Smooth muscle cell (in vitro differentiated cells): ENCODE results near the gene ACSF3. TPM values are rescaled to one million over a fixed set of nuclear protein-coding genes. Genes with fewer than 3 reads are reported as not detected.

Experiments
- DNase-seq: peaks from one replicate; lab custom pipeline; 2025; ENCODE audit not compliant: unreplicated experiment; lab: John Stamatoyannopoulos, UW
- H2AFZ ChIP-seq: fragments of 200-600 bp; sonication (generic); 2 replicates; pipeline ENCODE4 v1.6.0; 2016; ENCODE audit warnings: antibody characterized with exemption, low read depth, mild to moderate bottlenecking
- H3F3A ChIP-seq: fragments of 200-600 bp; sonication (generic); 2 replicates; pipeline ENCODE4 v1.6.0; 2017; ENCODE audit warnings: antibody characterized with exemption, low read depth
- H3K27ac ChIP-seq: fragments of 200-600 bp; sonication (generic); 2 replicates; pipeline ENCODE4 v1.5.1; 2016; ENCODE audit warnings: low read depth, mild to moderate bottlenecking
- H3K27me3 ChIP-seq: fragments of 200-600 bp; sonication (generic); 2 replicates; pipeline ENCODE4 v1.6.1; 2016; ENCODE audit warnings: low read depth, mild to moderate bottlenecking
- H3K36me3 ChIP-seq: fragments of 200-600 bp; sonication (generic); 2 replicates; pipeline ENCODE4 v1.5.1; 2016; ENCODE audit warnings: low read depth
- H3K4me1 ChIP-seq: fragments of 200-600 bp; sonication (generic); 2 replicates; pipeline ENCODE4 v1.5.1; 2016; ENCODE audit warnings: low read depth
- H3K4me2 ChIP-seq: fragments of 200-600 bp; sonication (generic); 2 replicates; pipeline ENCODE4 v1.6.0; 2016; ENCODE audit warnings: mild to moderate bottlenecking
- H3K4me3 ChIP-seq: fragments of 200-600 bp; sonication (generic); 2 replicates; pipeline ENCODE4 v1.5.1; 2016; ENCODE audit warnings: mild to moderate bottlenecking
- H3K79me2 ChIP-seq: fragments of 200-600 bp; sonication (generic); 2 replicates; pipeline ENCODE4 v1.6.0; 2016; ENCODE audit warnings: low read depth, mild to moderate bottlenecking
- H3K9ac ChIP-seq: fragments of 200-600 bp; sonication (generic); 2 replicates; pipeline ENCODE4 v1.6.0; 2016; ENCODE audit warnings: low read depth
- H3K9me3 ChIP-seq: fragments of 200-600 bp; sonication (generic); replicated peaks from 2 replicates; pipeline ENCODE4 v1.5.1; 2016; ENCODE audit warnings: low read depth
- H4K20me1 ChIP-seq: fragments of 200-600 bp; sonication (generic); 2 replicates; pipeline ENCODE4 v1.6.0; 2016; ENCODE audit warnings: low read depth
- WGBS: methylation state at CpG from one replicate; pipeline ENCODE4 v1.1.7; 2016; ENCODE audit warnings: low lambda C conversion rate; 5-methylcytosine and 5-hydroxymethylcytosine counted together
- polyA plus RNA-seq: library from polyadenylated mRNA; unstranded; fragments of >200 nt; fragmentation: Nextera tagmentation; extraction: Ambion mirVana; gene quantifications from 2 replicates; pipeline ENCODE4 v1.2.1, GENCODE V29; 2016
- total RNA-seq: library from RNA; depleted of rRNA; stranded (reverse); fragments of >200 nt; gene quantifications from 2 replicates; pipeline ENCODE4 v1.2.3, GENCODE V29; 2014
- TF ChIP-seq, protein P1 (sequence below): fragments of 200-600 bp; sonication (generic); IDR thresholded peaks from 2 replicates; pipeline ENCODE4 v1.5.1; 2017; ENCODE audit warnings: borderline replicate concordance, mild to moderate bottlenecking, antibody characterized with exemption; ENCODE audit not compliant: insufficient read depth, poor library complexity, severe bottlenecking

Gene ACSF3
- total and polyA plus RNA-seq, 2 experiments from 2014 or later = 13.6 to 15.1 TPM

DNA sequence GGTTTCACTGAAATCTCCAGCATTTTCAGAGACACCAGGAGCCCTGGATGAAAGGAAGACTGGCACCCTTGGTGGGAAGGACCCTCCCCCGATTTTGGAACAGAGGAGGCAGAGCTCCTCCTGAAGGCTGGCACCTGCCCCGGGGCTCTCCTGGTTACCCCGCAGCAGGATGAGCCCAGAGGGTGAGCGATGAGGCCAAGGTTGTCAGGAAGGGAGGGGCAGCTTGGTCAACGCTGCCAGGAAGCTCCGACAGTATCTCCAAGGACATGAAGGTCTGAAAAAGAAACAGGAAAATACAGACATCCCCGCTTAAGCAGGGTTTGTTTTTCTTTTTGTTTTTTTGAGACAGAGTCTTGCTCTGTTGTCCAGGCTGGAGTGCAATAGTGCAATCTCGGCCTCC lies 15.5 kb upstream of the ACSF3 start:
- Histone ChIP-seq H3K4me2 (no peak overlapping the region), H3K27me3 (no peaks in the 10 kb centered on the region), H3K27ac (no peak overlapping the region), H3K36me3 (no peaks in the 10 kb centered on the region), H3K4me1 (no peaks in the 10 kb centered on the region), H2AFZ (no peak overlapping the region), H3F3A (peaks cover 5% of the 10 kb centered on the region), H3K79me2 (no peaks in the 10 kb centered on the region), H3K4me3 (no peak overlapping the region), H3K9ac (no peak overlapping the region), H3K9me3 (no peaks in the 10 kb centered on the region), H4K20me1 (no peaks in the 10 kb centered on the region)
- DNase-seq = no peak
- TF ChIP-seq, protein P1, sequence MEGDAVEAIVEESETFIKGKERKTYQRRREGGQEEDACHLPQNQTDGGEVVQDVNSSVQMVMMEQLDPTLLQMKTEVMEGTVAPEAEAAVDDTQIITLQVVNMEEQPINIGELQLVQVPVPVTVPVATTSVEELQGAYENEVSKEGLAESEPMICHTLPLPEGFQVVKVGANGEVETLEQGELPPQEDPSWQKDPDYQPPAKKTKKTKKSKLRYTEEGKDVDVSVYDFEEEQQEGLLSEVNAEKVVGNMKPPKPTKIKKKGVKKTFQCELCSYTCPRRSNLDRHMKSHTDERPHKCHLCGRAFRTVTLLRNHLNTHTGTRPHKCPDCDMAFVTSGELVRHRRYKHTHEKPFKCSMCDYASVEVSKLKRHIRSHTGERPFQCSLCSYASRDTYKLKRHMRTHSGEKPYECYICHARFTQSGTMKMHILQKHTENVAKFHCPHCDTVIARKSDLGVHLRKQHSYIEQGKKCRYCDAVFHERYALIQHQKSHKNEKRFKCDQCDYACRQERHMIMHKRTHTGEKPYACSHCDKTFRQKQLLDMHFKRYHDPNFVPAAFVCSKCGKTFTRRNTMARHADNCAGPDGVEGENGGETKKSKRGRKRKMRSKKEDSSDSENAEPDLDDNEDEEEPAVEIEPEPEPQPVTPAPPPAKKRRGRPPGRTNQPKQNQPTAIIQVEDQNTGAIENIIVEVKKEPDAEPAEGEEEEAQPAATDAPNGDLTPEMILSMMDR = no peak
- 93% methylated on average over 8 of the region's 8 CpGs for WGBS

DNA sequence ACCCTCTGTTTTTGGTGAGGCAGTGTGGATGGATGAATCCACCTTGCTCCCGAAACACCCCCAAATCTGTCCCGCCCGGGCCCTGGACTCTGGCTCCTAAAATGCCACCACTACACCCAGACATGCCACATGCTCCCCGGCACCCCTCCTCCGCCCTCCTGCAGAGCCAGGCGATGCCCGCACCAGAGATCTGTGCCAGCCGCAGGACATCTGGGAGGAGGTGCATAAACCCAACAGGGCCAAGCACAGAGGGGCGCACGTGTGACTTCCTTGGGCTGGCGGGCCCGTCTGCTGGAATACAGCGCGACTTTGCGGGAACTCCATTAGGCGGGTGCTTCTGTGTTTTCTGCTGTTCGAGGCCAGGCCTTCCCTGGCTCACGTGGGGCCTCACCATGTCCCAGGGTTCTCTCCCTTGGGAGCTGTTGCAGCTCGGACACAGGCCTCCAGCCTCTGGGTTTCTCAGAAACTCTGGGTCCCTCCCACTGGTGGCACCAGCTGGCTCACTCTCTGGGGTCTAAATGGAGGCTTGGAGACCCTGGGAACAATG lies 14.1 kb upstream of the ACSF3 start:
- WGBS = 91% methylated on average over 19 of the region's 19 CpGs
- DNase-seq = no peak
- Histone ChIP-seq H4K20me1 (no peaks in the 10 kb centered on the region), H3K4me1 (no peaks in the 10 kb centered on the region), H2AFZ (no peak overlapping the region), H3K4me3 (no peak overlapping the region), H3F3A (peaks cover 5% of the 10 kb centered on the region), H3K4me2 (no peak overlapping the region), H3K36me3 (no peaks in the 10 kb centered on the region), H3K9ac (no peak overlapping the region), H3K27me3 (no peaks in the 10 kb centered on the region), H3K9me3 (no peaks in the 10 kb centered on the region), H3K79me2 (no peaks in the 10 kb centered on the region), H3K27ac (no peak overlapping the region)
- TF ChIP-seq, protein P1 = no peak

DNA sequence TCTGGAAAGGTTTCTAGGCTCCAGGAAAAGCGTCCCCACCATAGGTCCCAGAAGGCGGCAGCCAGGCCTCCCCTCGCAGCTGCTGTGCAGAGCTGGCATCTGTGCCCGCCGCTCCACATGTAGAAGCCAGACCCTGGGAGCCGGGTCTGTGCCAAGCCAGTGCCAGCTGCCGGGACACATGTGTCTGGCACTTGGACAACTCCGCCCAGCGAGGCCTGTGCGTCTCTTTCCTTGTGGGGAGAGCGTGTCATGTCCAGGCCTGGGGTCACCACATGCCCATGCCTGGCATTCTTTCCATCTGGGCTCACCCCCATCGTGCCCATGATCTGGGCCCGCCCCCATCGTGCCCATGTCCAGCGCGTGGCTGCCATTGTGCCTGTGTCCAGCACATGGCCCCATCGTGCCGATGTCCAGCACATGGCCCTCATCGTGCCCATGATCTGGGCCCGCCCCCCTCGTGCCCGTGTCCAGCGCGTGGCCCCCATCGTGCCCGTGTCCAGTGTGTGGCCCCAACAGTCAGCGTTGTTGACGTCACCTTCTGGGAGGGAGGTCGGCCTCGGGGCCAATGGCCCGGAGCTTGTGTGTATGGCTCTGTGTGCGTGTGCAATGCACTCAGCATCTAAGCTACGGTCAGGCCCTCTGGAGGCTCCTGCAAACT lies 13.3 kb upstream of the ACSF3 start:
- no peak overlapping the region for H3K27ac ChIP-seq
- TF ChIP-seq, protein P1 = no peak
- H3K9ac ChIP-seq = no peak overlapping the region
- H4K20me1 ChIP-seq = no peaks in the 10 kb centered on the region
- H3K36me3 ChIP-seq = no peaks in the 10 kb centered on the region
- no peaks in the 10 kb centered on the region for H3K27me3 ChIP-seq
- H3K4me3 ChIP-seq = no peak overlapping the region
- no peak for DNase-seq
- 90% methylated on average over 33 of the region's 33 CpGs for WGBS
- no peaks in the 10 kb centered on the region for H3K4me1 ChIP-seq
- no peak overlapping the region for H3K4me2 ChIP-seq
- no peaks in the 10 kb centered on the region for H3K79me2 ChIP-seq
- no peaks in the 10 kb centered on the region for H3F3A ChIP-seq
- H3K9me3 ChIP-seq = no peaks in the 10 kb centered on the region
- H2AFZ ChIP-seq = no peak overlapping the region

DNA sequence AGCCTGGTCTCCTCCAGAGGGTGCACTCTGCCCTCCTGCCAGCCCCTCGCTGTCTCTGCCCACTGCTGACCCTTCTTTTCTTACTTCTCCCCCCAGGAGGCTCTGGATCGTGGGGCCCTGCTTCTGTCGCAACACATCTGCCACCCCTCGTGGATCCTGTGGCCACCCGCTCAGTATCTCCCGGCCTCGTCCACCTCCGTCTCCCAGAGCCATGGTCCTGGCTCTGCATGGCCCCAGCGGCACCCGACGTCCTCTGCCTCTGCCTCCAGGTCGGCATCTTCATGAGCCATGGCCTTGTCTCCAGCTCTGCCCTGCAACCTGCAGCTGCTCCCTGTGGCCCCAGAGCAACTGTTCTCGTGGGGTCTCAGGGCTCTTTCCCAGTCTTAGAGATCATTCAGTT lies 12.1 kb upstream of the ACSF3 start:
- no peak overlapping the region for H3K27ac ChIP-seq
- no peak overlapping the region for H3K9ac ChIP-seq
- H3K79me2 ChIP-seq = no peaks in the 10 kb centered on the region
- no peak overlapping the region for H3K4me3 ChIP-seq
- no peak overlapping the region for H2AFZ ChIP-seq
- H3K27me3 ChIP-seq = no peaks in the 10 kb centered on the region
- TF ChIP-seq, protein P1 = no peak
- H4K20me1 ChIP-seq = no peaks in the 10 kb centered on the region
- H3F3A ChIP-seq = no peaks in the 10 kb centered on the region
- H3K4me2 ChIP-seq = no peak overlapping the region
- H3K9me3 ChIP-seq = no peaks in the 10 kb centered on the region
- no peaks in the 10 kb centered on the region for H3K36me3 ChIP-seq
- no peak for DNase-seq
- no peaks in the 10 kb centered on the region for H3K4me1 ChIP-seq
- WGBS = 94% methylated on average over 13 of the region's 13 CpGs
